HepG2 (cell line): Measurements from ENCODE around the gene POLR3E. TPM values are rescaled to one million over a fixed set of nuclear protein-coding genes. Genes with fewer than 3 reads are reported as not detected.

Source experiments
- ATAC-seq: fragments of 200-7000 bp; cut with Tn5 transposase; 3 replicates; pipeline ENCODE4 v1.9.1; 2020; ENCODE audit warnings: mild to moderate bottlenecking, moderate library complexity
- BruUV-seq: library from RNA; stranded (reverse); fragments of 400-500 nt; replicated peaks from 2 replicates; lab custom pipeline; 2021; lab: Mats Ljungman, UMichigan
- CTCF ChIA-PET: fragments of 300-600 bp; formaldehyde crosslinking; extraction: SDS; loops from one replicate; lab custom pipeline; 2021; ENCODE audit warnings: low total read pairs, inconsistent platforms, low intra/inter-chr PET ratio; lab: Yijun Ruan, JAX
- POLR2A ChIA-PET: fragments of 350-600 bp; sonication (Branson Sonifier 250); formaldehyde crosslinking; loops from one replicate; lab custom pipeline; 2020; ENCODE audit warnings: antibody characterized with exemption, inconsistent platforms; lab: Yijun Ruan, JAX
- DNase-seq: peaks from one replicate; pipeline ENCODE4 v3.0.0-alpha.2; 2015; ENCODE audit warnings: low spot score
- FAIRE-seq: peaks from 3 replicates; lab custom pipeline; 2011; peaks lifted over from hg19 to GRCh38; lab: Jason Lieb, UNC
- H2AFZ ChIP-seq: one replicate; pipeline ENCODE4 v1.6.1; 2011; ENCODE audit warnings: low read length, inconsistent platforms
- H3K27ac ChIP-seq: fragments of 300-600 bp; 3 replicates; pipeline ENCODE4 v1.8.0; 2011; ENCODE audit warnings: mixed run types, mild to moderate bottlenecking, mixed read lengths, low read length, inconsistent platforms; ENCODE audit not compliant: insufficient read depth; ENCODE audit errors: extremely low read length
- H3K27me3 ChIP-seq, 2 experiments: fragments of 200-600 bp in 1 of 2; 2 replicates in 1 of 2; 3 replicates in 1 of 2; pipeline versions ENCODE4 v1.6.0 to v1.8.0; 2011; ENCODE audit warnings: low read length in 2 of 2, mild to moderate bottlenecking in 2 of 2, moderate library complexity in 2 of 2, inconsistent platforms in 1 of 2; ENCODE audit not compliant: insufficient read depth in 2 of 2, control insufficient read depth in 1 of 2
- H3K36me3 ChIP-seq, 2 experiments: fragments of 200-600 bp in 1 of 2; replicated peaks in 1 of 2; 2 replicates in 1 of 2; 3 replicates in 1 of 2; pipeline versions ENCODE4 v1.5.1 to v1.8.0; 2011; ENCODE audit warnings: low read length in 2 of 2, inconsistent platforms in 1 of 2; ENCODE audit not compliant: insufficient read depth in 2 of 2, control insufficient read depth in 1 of 2
- H3K4me1 ChIP-seq: 2 replicates; pipeline ENCODE4 v1.5.1; 2012; ENCODE audit warnings: low read length, inconsistent platforms; ENCODE audit not compliant: insufficient read depth
- H3K4me2 ChIP-seq: 2 replicates; pipeline ENCODE4 v1.6.0; 2011; ENCODE audit warnings: low read depth, low read length, inconsistent platforms
- H3K4me3 ChIP-seq, 3 experiments: fragments of 200-600 bp in 1 of 3; sonication (generic), shearing (Covaris generic) in 1 of 3; replicated peaks in 1 of 3; 2 replicates each; pipeline ENCODE4 v1.5.1; 2011 to 2016; ENCODE audit warnings: low read length in 3 of 3, inconsistent platforms in 2 of 3, low read depth in 2 of 3, mild to moderate bottlenecking in 2 of 3, control low read depth in 1 of 3, mixed read lengths in 1 of 3; ENCODE audit not compliant: insufficient read depth in 1 of 3
- H3K79me2 ChIP-seq: one replicate; pipeline ENCODE4 v1.6.1; 2011; ENCODE audit warnings: low read length, inconsistent platforms; ENCODE audit not compliant: insufficient read depth
- H3K9ac ChIP-seq: 2 replicates; pipeline ENCODE4 v1.6.0; 2011; ENCODE audit warnings: mild to moderate bottlenecking, low read depth, low read length, inconsistent platforms; ENCODE audit not compliant: insufficient read depth
- H3K9me3 ChIP-seq: 2 replicates; pipeline ENCODE4 v1.5.1; 2012; ENCODE audit warnings: mild to moderate bottlenecking, low read length
- H4K20me1 ChIP-seq: 2 replicates; pipeline ENCODE4 v1.6.0; 2011; ENCODE audit warnings: inconsistent platforms, mild to moderate bottlenecking, low read length, moderate library complexity; ENCODE audit not compliant: insufficient read depth
- BCL6 ChIP-seq: IDR thresholded peaks from 2 replicates; pipeline ENCODE4 v1.6.1; 2016; ENCODE audit warnings: missing genetic modification reagents, missing compliant biosample characterization
- FOSL2 ChIP-seq: sonication (generic); formaldehyde crosslinking; IDR thresholded peaks from 2 replicates; pipeline ENCODE4 v1.4.0; 2020; ENCODE audit warnings: missing genetic modification reagents
- JDP2 ChIP-seq: sonication (generic); formaldehyde crosslinking; IDR thresholded peaks from 2 replicates; pipeline ENCODE4 v1.8.1; 2022; ENCODE audit warnings: missing genetic modification reagents, borderline replicate concordance
- KAT7 ChIP-seq: IDR thresholded peaks from 2 replicates; pipeline ENCODE4 v1.6.1; 2018; ENCODE audit warnings: borderline replicate concordance, missing compliant biosample characterization
- KDM6A ChIP-seq: IDR thresholded peaks from 2 replicates; pipeline ENCODE4 v1.6.1; 2016; ENCODE audit warnings: low read depth
- NFE2 ChIP-seq: sonication (generic); formaldehyde crosslinking; IDR thresholded peaks from 2 replicates; pipeline ENCODE4 v1.4.0; 2020; ENCODE audit warnings: missing genetic modification reagents
- NPAS2 ChIP-seq: sonication (generic); formaldehyde crosslinking; IDR thresholded peaks from 2 replicates; pipeline ENCODE4 v1.8.0; 2022; ENCODE audit warnings: mild to moderate bottlenecking, missing genetic modification reagents, borderline replicate concordance
- SMAD1 ChIP-seq: sonication (generic); formaldehyde crosslinking; IDR thresholded peaks from 2 replicates; pipeline ENCODE4 v1.4.0; 2020; ENCODE audit warnings: missing genetic modification reagents, low read depth, mild to moderate bottlenecking, borderline replicate concordance
- SP140L ChIP-seq: sonication (generic); formaldehyde crosslinking; IDR thresholded peaks from 2 replicates; pipeline ENCODE4 v1.4.0; 2020; ENCODE audit warnings: missing genetic modification reagents, borderline replicate concordance
- ZNF788 ChIP-seq: sonication (generic); formaldehyde crosslinking; IDR thresholded peaks from 2 replicates; pipeline ENCODE4 v1.5.0; 2020; ENCODE audit warnings: mild to moderate bottlenecking, missing genetic modification reagents, borderline replicate concordance
- WGBS: methylation state at CpG from one replicate; pipeline ENCODE4 v1.1.6; 2017; ENCODE audit warnings: low lambda C conversion rate; 5-methylcytosine and 5-hydroxymethylcytosine counted together
- in situ Hi-C: cut with HindIII; loops from 2 replicates; pipeline ENCODE4 v1.10.0; 2017; ENCODE audit warnings: low pct_unique_long_range_greater_than_20kb; ENCODE audit not compliant: extremely low pct_ligation_motif_present
- intact Hi-C: fragments of 100-400 bp; cut with micrococcal nuclease; formaldehyde crosslinking; loops from one replicate; pipeline ENCODE4 v1.10.0; 2022; ENCODE audit not compliant: unreplicated experiment
- polyA plus RNA-seq, 8 experiments: library from polyadenylated mRNA; depleted of rRNA in 3 of 8; stranded (reverse) in 7 of 8; unstranded in 1 of 8; fragments of >200 nt; fragmentation: Illumina TruSeq in 4 of 8; extraction: Trizol in 4 of 8; gene quantifications; 2 replicates each; pipeline versions ENCODE4 v1.2.1 to v1.2.3, GENCODE V29; 2011 to 2016; ENCODE audit warnings: low read depth in 4 of 8, missing spikeins in 1 of 8, mixed read lengths in 1 of 8; ENCODE audit not compliant: insufficient read depth in 1 of 8
- total RNA-seq, 5 experiments: library from RNA; depleted of rRNA; stranded (reverse); fragments of >200 nt; fragmentation: Illumina TruSeq; extraction: Trizol; gene quantifications; 2 replicates each; pipeline ENCODE4 v1.2.3, GENCODE V29; 2016; ENCODE audit warnings: low read depth in 1 of 5

Gene POLR3E
- total and polyA plus RNA-seq, 2 of the 13 experiments (the other 11 are each of a cell fraction or from before 2014, with no cell fraction given) = 135 to 262 TPM

GRCh38 chr16:22337849-22338635, 40.8 kb downstream of the POLR3E start:
- POLR2A ChIA-PET = interaction anchor here (1.2 kb wide), 1 partner anchor 15 kb away, joined by 4 read pairs; no protein-coding TSS in a partner anchor
- in situ Hi-C loops (loop anchor here (25.0 kb wide), 2 partner anchors 776 to 1176 kb away; partner anchors contain the start of genes DNAH3 and LDAF1), intact Hi-C loops (no loop called here)
- H4K20me1 ChIP-seq = no peaks in the 10 kb centered on the region
- no peak overlapping the region for H3K4me3 ChIP-seq
- no peaks in the 10 kb centered on the region for H3K4me1 ChIP-seq
- peaks cover 18 to 38% of the 10 kb centered on the region in 2 experiments for H3K36me3 ChIP-seq
- H3K27ac ChIP-seq = no peak overlapping the region
- no peak overlapping the region for H3K4me2 ChIP-seq
- no peak overlapping the region for H2AFZ ChIP-seq
- FAIRE-seq = no peak
- H3K27me3 ChIP-seq = no peaks in the 10 kb centered on the region
- no peak overlapping the region for H3K9ac ChIP-seq
- WGBS = 98% methylated on average over 4 of the region's 4 CpGs
- TF ChIP-seq BCL6 (CRISPR knock-in tag) = no peak
- no peak for TF ChIP-seq FOSL2
- TF ChIP-seq NPAS2 = no peak
- no peak for TF ChIP-seq JDP2
- TF ChIP-seq SP140L (CRISPR knock-in tag) = no peak
- TF ChIP-seq NFE2 (CRISPR knock-in tag) = no peak
- TF ChIP-seq KDM6A = no peak
- TF ChIP-seq KAT7 (CRISPR knock-in tag) = no peak
- no peak for TF ChIP-seq ZNF788
- TF ChIP-seq SMAD1 = no peak
- H3K79me2 ChIP-seq = no peaks in the 10 kb centered on the region
- ATAC-seq = no peak
- BruUV-seq = no TSS peak
- no peak for DNase-seq
- CTCF ChIA-PET = no interaction called here
- peaks cover 13% of the 10 kb centered on the region for H3K9me3 ChIP-seq
